ENCODE measurements around the gene RNF32.

DNA sequence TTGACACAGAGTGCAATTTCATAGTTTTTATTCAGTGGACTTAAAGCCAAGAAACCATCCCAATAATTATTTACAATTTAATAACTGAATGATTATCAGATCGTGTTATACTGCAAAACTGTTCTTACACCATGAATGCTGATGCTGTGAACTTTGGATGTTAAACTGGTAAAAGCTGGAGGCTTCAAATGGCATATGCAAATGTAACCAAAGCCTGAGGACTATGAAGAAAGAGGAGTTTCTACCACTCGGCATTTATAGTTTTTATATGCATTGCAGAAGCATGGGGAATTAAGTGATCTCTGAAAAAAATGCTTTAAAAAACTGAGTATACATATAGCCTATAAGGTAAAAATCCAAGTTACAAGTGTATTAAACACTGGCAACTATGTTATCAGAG, 42.4 kb downstream of the RNF32 start:
- TF ChIP-seq POLR2A (IDR thresholded peaks at IDR 0.05; ENCODE audit: low read length) (no peak), GATA1 (IDR thresholded peaks at IDR 0.05; ENCODE audit: low read depth, low read length) (no peak)
